ENCODE measurements around the gene OSBPL5.

OSBPL5 gene

GRCh38 chr11:3060436-3061025, 104.6 kb downstream of the OSBPL5 start:
- no peak overlapping the region for H2AK5ac ChIP-seq (ENCODE audit: low read length, severe bottlenecking)

GRCh38 chr11:3058753-3059664, 106.1 kb downstream of the OSBPL5 start:
- H2AK5ac ChIP-seq (ENCODE audit: low read length, severe bottlenecking) = no peak overlapping the region
- peak overlapping the region; percentile 65 for H3K9ac ChIP-seq (ENCODE audit: low read length)
- H2BK120ac ChIP-seq (ENCODE audit: low read depth, low read length) = no peak overlapping the region
- H4K8ac ChIP-seq (ENCODE audit: low read length) = peak overlapping the region; percentile 59
- H2BK12ac ChIP-seq (ENCODE audit: low read length in 2 of 2) = peak overlapping the region; percentile 49 to 95
- peak; percentile 96 for DNase-seq
- peak overlapping the region in 1 of 2 experiments; percentile 90 for H3K14ac ChIP-seq (ENCODE audit: low read length in 2 of 2)
- H3K4me3 ChIP-seq (ENCODE audit: insufficient read depth in 1 of 2, low read depth in 1 of 2, low read length in 2 of 2) = no peak overlapping the region
- no peak overlapping the region for H2BK5ac ChIP-seq (ENCODE audit: low read depth, low read length, poor library complexity, severe bottlenecking)
- H3K9me3 ChIP-seq (ENCODE audit: control insufficient read depth, low read length) = no peaks in the 10 kb centered on the region
- H3K36me3 ChIP-seq (ENCODE audit: control insufficient read depth in 1 of 2, insufficient read depth in 2 of 2, low read depth in 1 of 2, low read length in 2 of 2) = peaks cover 5 to 9% of the 10 kb centered on the region in 2 experiments
- peak overlapping the region; percentile 34 for H3K27ac ChIP-seq (ENCODE audit: low read length, poor library complexity, severe bottlenecking)
- H3K79me1 ChIP-seq (replicated peaks; ENCODE audit: low read length, poor library complexity, severe bottlenecking) = peaks cover 8% of the 10 kb centered on the region
- H3K27me3 ChIP-seq (ENCODE audit: control insufficient read depth in 1 of 2, insufficient read depth in 1 of 2, low read length in 2 of 2) = no peaks in the 10 kb centered on the region
- no peak overlapping the region for H3K23ac ChIP-seq (ENCODE audit: low read length in 2 of 2)
- H4K91ac ChIP-seq (ENCODE audit: low read length) = peak overlapping the region; percentile 64
- H3K18ac ChIP-seq (ENCODE audit: low read depth in 1 of 2, low read length in 2 of 2) = peak overlapping the region; percentile 64 to 97
- H3K4me2 ChIP-seq (ENCODE audit: low read length, poor library complexity, severe bottlenecking) = no peak overlapping the region
- WGBS = 48% methylated on average over 13 of the region's 13 CpGs
- no peak overlapping the region for H2BK15ac ChIP-seq (ENCODE audit: low read depth, poor library complexity, severe bottlenecking)
- H3K4me1 ChIP-seq (ENCODE audit: control insufficient read depth, insufficient read depth, low read depth, low read length) = peaks cover 22% of the 10 kb centered on the region
- no peak overlapping the region for H2AFZ ChIP-seq (ENCODE audit: low read depth, low read length)
- H3K4ac ChIP-seq (ENCODE audit: low read depth in 1 of 2, low read length in 2 of 2) = peak overlapping the region; percentile 59 to 75

More at GRCh38 chr11:3060436-3061025, 104.6 kb downstream of the OSBPL5 start:
- Histone ChIP-seq H4K8ac (ENCODE audit: low read length) (no peak overlapping the region), H2AFZ (ENCODE audit: low read depth, low read length) (no peak overlapping the region), H3K27me3 (ENCODE audit: control insufficient read depth in 1 of 2, insufficient read depth in 1 of 2, low read length in 2 of 2) (no peaks in the 10 kb centered on the region), H3K79me1 (replicated peaks; ENCODE audit: low read length, poor library complexity, severe bottlenecking) (peaks cover 5% of the 10 kb centered on the region), H3K18ac (ENCODE audit: low read depth in 1 of 2, low read length in 2 of 2) (no peak overlapping the region), H3K27ac (ENCODE audit: low read length, poor library complexity, severe bottlenecking) (no peak overlapping the region), H4K91ac (ENCODE audit: low read length) (no peak overlapping the region), H3K23ac (ENCODE audit: low read length in 2 of 2) (no peak overlapping the region), H3K4me1 (ENCODE audit: control insufficient read depth, insufficient read depth, low read depth, low read length) (peaks cover 18% of the 10 kb centered on the region), H3K9me3 (ENCODE audit: control insufficient read depth, low read length) (no peaks in the 10 kb centered on the region), H2BK12ac (ENCODE audit: low read length in 2 of 2) (peak overlapping the region in 1 of 2 experiments; percentile 51), H3K14ac (ENCODE audit: low read length in 2 of 2) (no peak overlapping the region), H3K4ac (ENCODE audit: low read depth in 1 of 2, low read length in 2 of 2) (no peak overlapping the region), H2BK5ac (ENCODE audit: low read depth, low read length, poor library complexity, severe bottlenecking) (no peak overlapping the region), H2BK15ac (ENCODE audit: low read depth, poor library complexity, severe bottlenecking) (no peak overlapping the region), H3K4me3 (ENCODE audit: insufficient read depth in 1 of 2, low read depth in 1 of 2, low read length in 2 of 2) (no peak overlapping the region), H3K36me3 (ENCODE audit: control insufficient read depth in 1 of 2, insufficient read depth in 2 of 2, low read depth in 1 of 2, low read length in 2 of 2) (no peaks in the 10 kb centered on the region), H3K9ac (ENCODE audit: low read length) (no peak overlapping the region), H3K4me2 (ENCODE audit: low read length, poor library complexity, severe bottlenecking) (no peak overlapping the region), H2BK120ac (ENCODE audit: low read depth, low read length) (no peak overlapping the region)
- no peak for DNase-seq
- WGBS = 96% methylated on average over 10 of the region's 11 CpGs

- H3K79me1 ChIP-seq (replicated peaks; ENCODE audit: low read length, poor library complexity, severe bottlenecking) = peaks cover 14% of the 10 kb centered on the region
- H3K4me2 ChIP-seq (ENCODE audit: low read length, poor library complexity, severe bottlenecking) = peak within 1 kb of the TSS; percentile 83
- peak within 1 kb of the TSS; percentile 24 to 77 for H3K23ac ChIP-seq (ENCODE audit: low read length in 2 of 2)
- peaks cover 15 to 23% of the 10 kb centered on the region in 2 experiments for H3K36me3 ChIP-seq (ENCODE audit: control insufficient read depth in 1 of 2, insufficient read depth in 2 of 2, low read depth in 1 of 2, low read length in 2 of 2)
- peak within 1 kb of the TSS; percentile 90 to 95 for H3K18ac ChIP-seq (ENCODE audit: low read depth in 1 of 2, low read length in 2 of 2)
- H2BK12ac ChIP-seq (ENCODE audit: low read length in 2 of 2) = peak within 1 kb of the TSS; percentile 71 to 90
- peak within 1 kb of the TSS; percentile 98 for H2BK120ac ChIP-seq (ENCODE audit: low read depth, low read length)
- no peak within 1 kb of the TSS for H2AK5ac ChIP-seq (ENCODE audit: low read length, severe bottlenecking)
- peak within 1 kb of the TSS; percentile 96 for H4K91ac ChIP-seq (ENCODE audit: low read length)
- no peaks in the 10 kb centered on the region for H3K9me3 ChIP-seq (ENCODE audit: control insufficient read depth, low read length)
- DNase-seq = peak; percentile 97
- H3K9ac ChIP-seq (ENCODE audit: low read length) = peak within 1 kb of the TSS; percentile 97
- H3K27ac ChIP-seq (ENCODE audit: low read length, poor library complexity, severe bottlenecking) = no peak within 1 kb of the TSS
- peak within 1 kb of the TSS in 1 of 2 experiments; percentile 57 for H3K14ac ChIP-seq (ENCODE audit: low read length in 2 of 2)
- peak within 1 kb of the TSS; percentile 86 to 97 for H3K4ac ChIP-seq (ENCODE audit: low read depth in 1 of 2, low read length in 2 of 2)
- WGBS = 2% methylated on average over 64 of the region's 68 CpGs
- peak within 1 kb of the TSS; percentile 93 for H2BK15ac ChIP-seq (ENCODE audit: low read depth, poor library complexity, severe bottlenecking)
- H4K8ac ChIP-seq (ENCODE audit: low read length) = peak within 1 kb of the TSS; percentile 98
- H2AFZ ChIP-seq (ENCODE audit: low read depth, low read length) = peak within 1 kb of the TSS; percentile 94
- peaks cover 24% of the 10 kb centered on the region for H3K4me1 ChIP-seq (ENCODE audit: control insufficient read depth, insufficient read depth, low read depth, low read length)
- peak within 1 kb of the TSS; percentile 60 for H2BK5ac ChIP-seq (ENCODE audit: low read depth, low read length, poor library complexity, severe bottlenecking)
- H3K27me3 ChIP-seq (ENCODE audit: control insufficient read depth in 1 of 2, insufficient read depth in 1 of 2, low read length in 2 of 2) = no peaks in the 10 kb centered on the region
- peak within 1 kb of the TSS; percentile 96 for H3K4me3 ChIP-seq (ENCODE audit: insufficient read depth in 1 of 2, low read depth in 1 of 2, low read length in 2 of 2)
Measured at GRCh38 chr11:3057069-3057963, 107.8 kb downstream of the OSBPL5 start, which contains the start of gene CARS1. Gene CARS1, minus strand, starts transcription at chr11:3057423. Its CDS starts 56 bp downstream, at chr11:3057367.

All from mesenchymal stem cell (in vitro differentiated cells and primary cell).